ENCODE results near the gene AGAP2. TPM values are rescaled to one million over a fixed set of nuclear protein-coding genes. Genes with fewer than 3 reads are reported as not detected.

The AGAP2 gene
- total RNA-seq, 1 experiment from 2014 or later: 5.3 TPM

GRCh38 chr12:57756406-57757341, 18.1 kb upstream of the AGAP2 start:
- Histone ChIP-seq H3K79me1 (ENCODE audit: insufficient read depth, low read depth, low read length, poor library complexity, severe bottlenecking) (no peaks in the 10 kb centered on the region), H4K8ac (replicated peaks; ENCODE audit: insufficient read length, low read depth, low read length) (no peak overlapping the region), H3K18ac (ENCODE audit: insufficient read length, low read depth, low read length) (no peak overlapping the region), H4K5ac (ENCODE audit: insufficient read length, low read depth, low read length) (no peak overlapping the region), H2BK12ac (ENCODE audit: insufficient read length, low read depth, low read length) (no peak overlapping the region), H4K91ac (ENCODE audit: insufficient read length, low read depth, low read length) (no peak overlapping the region), H3K4me2 (ENCODE audit: insufficient read depth, insufficient read length, low read length) (peak overlapping the region; percentile 34), H3K23ac (ENCODE audit: insufficient read length, low read depth, low read length) (no peak overlapping the region), H2BK120ac (ENCODE audit: low read depth, low read length, poor library complexity, severe bottlenecking) (no peak overlapping the region), H2BK20ac (ENCODE audit: low read depth, low read length, poor library complexity, severe bottlenecking) (no peak overlapping the region), H3K4ac (ENCODE audit: low read depth, low read length) (no peak overlapping the region), H3K9me3 (ENCODE audit: control insufficient read depth, low read depth, low read length) (no peaks in the 10 kb centered on the region), H3K79me2 (ENCODE audit: insufficient read depth, low read length) (peaks cover 2% of the 10 kb centered on the region; the same call in 1 of the 2 replicates), H2AFZ (ENCODE audit: low read length) (no peak overlapping the region), H2BK5ac (ENCODE audit: insufficient read length, low read length) (no peak overlapping the region), H2AK5ac (ENCODE audit: insufficient read length, low read length) (no peak overlapping the region), H4K20me1 (ENCODE audit: control insufficient read depth, insufficient read depth, insufficient read length) (no peaks in the 10 kb centered on the region), H3K14ac (ENCODE audit: insufficient read depth, low read length) (no peak overlapping the region), H3K23me2 (ENCODE audit: insufficient read length, low read depth, low read length, poor library complexity, severe bottlenecking) (peaks cover 9% of the 10 kb centered on the region), H3K56ac (ENCODE audit: insufficient read length, low read depth, low read length) (no peak overlapping the region), H3K4me1 (ENCODE audit: insufficient read depth, low read length) (0 out of 2 replicates have a peak, but pooled peaks cover 2% of the 10 kb centered on the region), H3T11ph (ENCODE audit: low read length) (no peak overlapping the region), H2BK15ac (ENCODE audit: low read depth, low read length) (no peak overlapping the region), H3K27ac (ENCODE audit: insufficient read length, low read depth, low read length) (no peak overlapping the region), H3K27me3 (ENCODE audit: insufficient read depth, low read length) (peaks cover 11% of the 10 kb centered on the region), H3K9ac (ENCODE audit: extremely low read depth, insufficient read length, low read length) (no peak overlapping the region)
- H3K27me3 Mint-ChIP-seq (ENCODE audit: low read depth): peaks cover 38% of the 10 kb centered on the region
- H3K4me3 Mint-ChIP-seq: peak overlapping the region; percentile 61 to 78
- peak; percentile 89 for DNase-seq
- H3K9me3 Mint-ChIP-seq: peaks cover 0 to 2% of the 10 kb centered on the region in 2 experiments; a peak in 1 of 5 replicates
- no peak overlapping the region for H3K27ac Mint-ChIP-seq
- WGBS (ENCODE audit: extremely low coverage, insufficient read length, low lambda C conversion rate): no CpG with 5 or more reads among the region's 22 CpGs
- H3K4me1 Mint-ChIP-seq: peaks cover 32 to 33% of the 10 kb centered on the region in 2 experiments
- H3K36me3 Mint-ChIP-seq (ENCODE audit: insufficient read depth in 1 of 3, low read depth in 3 of 3): peaks cover 4 to 19% (median 6%) of the 10 kb centered on the region in 3 experiments; a peak in 6 of 7 replicates
- TF ChIP-seq CTCF (conservative IDR thresholded peaks at IDR 0.05): peak; percentile 93

All from H9 (cell line).